ENCODE data around the gene CFAP54.
"Not testable (repeated sequence)": the region's sequence is repeated elsewhere in the genome, so short reads cannot be mapped to it uniquely, and the experiment has no call there.

The CFAP54 gene

DNA sequence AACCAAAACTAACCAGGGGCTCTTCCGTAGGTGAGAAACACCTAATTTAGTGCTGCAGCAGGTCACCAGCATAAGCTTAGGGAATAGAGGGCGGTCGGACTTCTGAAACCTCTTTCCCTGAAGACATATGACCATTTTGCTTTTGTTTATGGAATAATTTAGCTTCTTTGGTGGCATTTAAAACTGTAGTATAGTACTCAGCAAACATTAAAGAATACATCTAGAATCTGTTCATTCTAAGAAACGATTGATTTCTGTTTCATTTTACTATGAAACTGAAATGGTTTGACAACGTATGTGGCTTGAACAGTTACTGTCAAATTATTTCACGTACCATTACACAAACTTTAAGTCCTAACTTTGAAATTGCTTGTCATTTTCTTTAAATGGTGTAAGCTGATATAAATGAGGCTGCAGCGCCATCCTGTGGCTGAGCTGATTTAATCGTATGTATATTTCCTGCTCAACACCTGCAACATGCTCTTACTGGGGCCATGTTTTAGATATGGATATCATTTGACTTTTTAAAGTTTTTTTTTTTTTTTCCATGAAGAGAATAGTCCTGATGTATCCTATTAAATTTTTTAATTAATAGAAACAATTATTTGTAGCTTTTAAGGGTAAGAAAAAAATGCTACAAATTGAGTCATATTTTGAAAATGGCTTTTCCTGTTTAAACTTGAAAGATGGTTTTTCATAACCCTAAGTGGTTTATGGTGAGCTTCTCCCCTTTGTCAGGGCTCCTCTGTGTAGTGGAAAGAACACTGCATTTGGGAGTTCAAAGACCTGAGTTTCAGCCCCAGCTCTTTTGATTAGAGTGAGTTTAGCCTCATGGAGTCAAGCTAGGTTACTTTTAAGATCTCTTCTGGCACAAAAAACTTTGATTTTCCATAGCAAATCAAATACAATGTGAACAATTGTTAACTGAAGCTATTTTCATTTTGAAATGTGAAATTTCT is 27.4 kb downstream of the CFAP54 start:
- peak; percentile 57 for DNase-seq

DNA sequence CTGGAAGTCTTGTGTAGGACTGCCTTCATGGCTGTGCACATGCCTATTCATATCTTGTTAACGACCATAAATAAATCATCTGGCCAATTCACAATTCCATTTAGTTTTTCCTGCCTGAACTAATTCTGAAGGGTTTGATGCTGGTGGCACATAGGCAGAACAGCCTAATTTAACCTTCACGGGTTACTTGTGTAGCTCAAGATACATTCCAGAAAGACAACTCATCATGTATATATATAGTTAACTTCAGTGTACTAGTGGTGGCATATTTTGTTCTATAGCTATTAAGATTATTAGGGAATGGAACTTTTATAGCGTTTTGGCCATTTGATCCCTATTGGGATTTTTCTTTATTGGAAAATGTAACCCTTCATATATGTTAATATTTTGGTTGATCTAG is 31.4 kb downstream of the CFAP54 start:
- no peak for DNase-seq

DNA sequence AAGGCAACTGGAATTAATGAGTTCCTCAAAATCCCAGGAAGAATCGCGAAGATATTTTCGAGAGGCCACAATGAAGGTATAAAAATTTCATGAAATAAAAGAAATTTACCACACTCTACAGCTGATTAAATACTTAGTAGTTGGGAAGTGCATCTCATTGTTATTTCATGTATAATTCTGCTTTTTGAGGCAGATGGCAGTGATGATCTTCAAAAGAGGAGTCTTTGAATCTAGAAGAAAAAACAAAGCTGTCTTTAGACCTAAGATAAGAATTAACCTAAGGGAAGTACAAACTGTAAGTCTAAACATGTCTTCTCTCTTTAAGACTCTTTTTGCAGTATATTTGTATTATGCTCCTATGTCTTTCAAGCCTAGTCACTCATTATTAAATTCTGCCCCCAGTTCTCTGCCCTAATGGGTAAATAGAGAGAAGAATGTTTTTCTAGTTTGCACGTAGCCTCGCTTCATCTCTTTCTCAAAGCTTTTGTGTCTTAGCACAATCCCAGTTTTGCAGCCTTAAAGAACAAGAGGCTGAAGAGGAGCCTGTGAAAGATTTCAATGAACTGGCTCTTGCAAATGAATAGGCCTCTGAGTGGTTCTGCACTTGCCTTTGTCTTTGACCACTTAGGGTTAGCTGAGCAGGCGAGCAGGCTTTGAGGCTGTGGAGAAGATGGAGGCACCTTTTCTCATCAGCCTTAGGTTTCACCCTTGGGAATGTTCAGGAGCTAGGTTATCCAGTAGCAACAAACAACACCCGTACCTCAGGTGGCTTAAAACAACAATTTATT is 32.7 kb downstream of the CFAP54 start:
- DNase-seq, result no peak

DNA sequence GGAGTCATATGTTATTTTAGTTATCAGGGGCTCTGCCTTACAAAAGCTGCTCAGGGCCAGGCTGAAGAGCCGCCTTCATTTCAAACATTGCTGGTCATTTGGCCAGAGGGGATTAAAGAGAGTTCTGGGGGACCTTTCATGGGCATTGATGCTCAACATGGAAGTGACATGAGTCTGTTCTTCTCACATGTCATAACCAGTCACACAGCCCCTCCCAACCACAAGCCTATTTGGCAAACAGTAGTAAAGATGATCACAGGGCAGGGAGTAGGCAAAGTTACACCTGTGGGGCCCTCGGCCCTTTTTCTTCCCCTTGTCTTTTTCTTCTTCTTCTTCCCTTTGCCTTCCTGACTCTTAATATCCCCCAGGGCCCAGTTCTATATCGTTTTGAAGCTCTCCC is 33.3 kb downstream of the CFAP54 start:
- no peak for DNase-seq

DNA sequence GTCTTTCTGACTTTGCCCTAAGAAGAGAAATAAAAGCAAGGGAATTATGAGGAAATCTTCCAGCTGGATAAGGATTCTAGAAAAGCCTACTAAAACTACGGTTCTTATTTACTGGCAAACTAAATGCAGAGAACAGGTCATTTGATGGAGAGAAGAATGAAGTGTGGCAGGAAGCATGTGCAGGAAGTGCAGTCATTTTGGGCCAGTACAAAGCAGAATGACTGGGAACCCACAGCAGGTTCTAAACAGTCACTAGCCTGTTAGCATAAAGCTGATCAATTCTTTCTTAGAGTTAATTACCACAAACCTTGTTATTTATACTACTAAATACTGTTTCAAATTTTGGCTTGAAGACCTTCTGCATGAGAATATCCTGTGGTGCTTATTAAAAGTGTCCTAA is 36.7 kb downstream of the CFAP54 start:
- no peak for DNase-seq

DNA sequence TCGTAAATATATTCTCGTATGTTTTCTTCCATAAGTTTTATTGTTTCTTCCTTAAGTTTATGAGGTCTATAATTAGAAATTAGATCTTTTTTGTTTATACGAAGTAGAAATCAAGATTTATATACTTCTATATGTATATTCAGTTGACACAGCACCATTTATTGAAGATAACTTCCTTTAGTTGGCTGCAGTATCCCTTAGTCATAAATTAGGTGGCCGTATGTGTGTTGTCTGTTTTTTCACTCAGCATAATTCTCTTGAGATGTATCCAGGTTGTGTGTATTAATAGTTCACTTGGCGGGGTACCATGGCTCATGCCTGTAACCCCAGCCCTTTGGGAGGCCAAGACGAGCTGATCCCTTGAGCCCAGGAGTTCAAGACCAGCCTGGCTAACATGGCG is 40.5 kb downstream of the CFAP54 start:
- no peak for DNase-seq

DNA sequence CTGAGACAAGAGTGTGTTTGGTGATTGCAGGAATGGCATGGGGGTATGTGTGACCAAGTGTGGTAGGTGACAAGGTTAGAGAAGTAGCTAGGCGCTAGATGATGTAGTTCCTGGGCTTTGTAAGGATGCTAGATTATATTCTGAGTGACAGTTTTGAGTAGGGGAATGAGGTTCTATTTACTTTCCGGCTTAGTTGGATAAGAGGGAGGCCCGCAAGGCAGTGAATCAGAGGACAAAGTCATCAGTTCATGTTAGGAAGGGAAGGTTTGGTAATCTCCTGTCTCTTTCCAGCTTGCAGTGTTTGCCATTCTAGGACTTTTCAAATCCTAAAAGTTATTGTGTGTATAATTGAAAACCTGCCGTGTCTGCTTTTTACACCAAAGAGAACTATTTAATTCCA is 45.0 kb downstream of the CFAP54 start:
- no peak for DNase-seq

DNA sequence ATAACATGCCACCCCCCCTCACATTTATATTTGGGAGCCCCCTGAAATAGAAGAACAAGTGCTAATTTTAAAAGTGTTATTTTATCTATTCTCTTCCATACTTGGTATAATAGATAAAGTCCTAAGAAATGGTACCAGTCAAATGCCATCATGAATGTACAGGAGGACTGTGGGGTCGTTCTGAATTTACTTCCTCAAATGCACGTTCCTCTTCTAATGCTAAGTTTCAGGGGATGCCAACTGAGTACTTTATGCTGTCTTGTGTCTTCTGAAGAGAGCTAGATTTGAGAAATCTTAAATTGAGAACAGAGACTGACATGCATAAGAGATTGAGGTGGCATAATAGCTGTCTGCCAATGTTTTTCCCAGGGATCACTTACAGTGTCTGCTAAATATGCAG is 59.0 kb downstream of the CFAP54 start:
- DNase-seq, result no peak

DNA sequence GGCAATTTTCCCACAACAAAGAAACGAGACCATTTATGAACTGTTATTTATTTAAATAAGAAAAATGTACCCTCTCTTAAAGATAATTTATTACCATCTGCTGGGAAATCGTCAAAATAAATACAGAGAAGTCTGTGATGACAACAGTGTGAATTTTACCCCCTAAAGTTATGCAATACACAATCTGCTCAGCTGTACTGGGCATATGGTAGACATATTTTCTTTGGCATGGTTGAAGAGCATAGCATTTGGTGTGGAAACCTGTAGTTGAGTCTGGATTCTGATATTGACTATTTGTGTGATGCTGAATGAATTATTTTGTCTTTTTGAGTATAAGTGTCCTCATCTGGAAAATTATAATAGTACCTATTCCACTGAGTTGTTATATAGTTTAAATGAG is 60.0 kb downstream of the CFAP54 start:
- peak; percentile 4 for DNase-seq

DNA sequence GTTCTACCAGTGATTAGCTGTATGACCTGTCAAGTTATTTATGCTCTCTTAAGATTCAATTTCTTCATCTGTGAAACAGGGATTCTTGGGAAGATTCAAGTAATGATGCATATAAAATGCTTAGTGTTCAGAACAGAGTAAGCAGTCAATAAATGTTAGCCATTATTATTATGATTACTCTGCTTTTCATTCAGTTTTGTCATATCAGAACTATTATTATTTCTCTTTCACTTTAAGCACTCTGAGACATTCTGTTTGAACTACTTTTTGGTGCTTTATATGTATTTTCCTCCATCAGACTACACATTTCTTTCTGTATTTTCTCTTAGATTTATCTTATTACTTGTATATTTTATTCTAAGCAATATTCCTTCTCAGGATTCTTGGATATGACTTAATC is 81.2 kb downstream of the CFAP54 start:
- DNase-seq, result no peak

DNA sequence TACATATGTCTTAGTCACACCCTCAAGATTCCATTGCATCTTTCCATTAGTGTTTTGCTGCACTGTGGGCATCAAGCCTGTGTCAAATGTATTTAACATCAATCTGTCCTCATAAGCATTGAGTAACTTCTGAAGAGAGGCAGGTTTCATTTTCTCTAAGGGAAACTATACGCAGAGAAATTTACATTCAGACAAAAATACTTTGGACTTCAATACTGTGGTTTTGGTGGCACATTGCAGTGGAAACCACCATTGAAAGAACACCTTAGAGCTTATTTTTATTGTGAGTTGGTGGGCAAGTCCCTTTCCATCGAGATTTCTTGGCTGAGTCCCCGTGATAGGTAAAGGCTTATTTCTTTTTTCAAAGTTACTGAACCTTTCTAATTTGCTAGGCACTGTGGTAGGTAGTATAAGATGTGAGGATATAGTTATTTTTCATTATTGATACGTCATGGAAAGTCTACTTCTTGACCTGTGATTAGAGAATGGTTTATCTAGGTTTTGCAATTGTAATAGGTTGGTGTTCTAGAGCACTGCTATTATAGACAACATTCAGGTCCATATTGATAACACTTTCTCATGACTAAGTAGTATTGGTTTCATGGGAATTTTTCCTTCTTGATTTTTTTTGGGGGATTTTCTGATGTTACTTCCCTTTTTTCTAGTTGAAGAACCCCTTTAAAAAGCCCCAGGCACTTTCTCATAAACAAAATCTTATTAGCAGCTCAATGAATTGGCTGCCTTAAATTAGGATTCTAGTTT is 81.9 kb downstream of the CFAP54 start:
- no peak for DNase-seq

DNA sequence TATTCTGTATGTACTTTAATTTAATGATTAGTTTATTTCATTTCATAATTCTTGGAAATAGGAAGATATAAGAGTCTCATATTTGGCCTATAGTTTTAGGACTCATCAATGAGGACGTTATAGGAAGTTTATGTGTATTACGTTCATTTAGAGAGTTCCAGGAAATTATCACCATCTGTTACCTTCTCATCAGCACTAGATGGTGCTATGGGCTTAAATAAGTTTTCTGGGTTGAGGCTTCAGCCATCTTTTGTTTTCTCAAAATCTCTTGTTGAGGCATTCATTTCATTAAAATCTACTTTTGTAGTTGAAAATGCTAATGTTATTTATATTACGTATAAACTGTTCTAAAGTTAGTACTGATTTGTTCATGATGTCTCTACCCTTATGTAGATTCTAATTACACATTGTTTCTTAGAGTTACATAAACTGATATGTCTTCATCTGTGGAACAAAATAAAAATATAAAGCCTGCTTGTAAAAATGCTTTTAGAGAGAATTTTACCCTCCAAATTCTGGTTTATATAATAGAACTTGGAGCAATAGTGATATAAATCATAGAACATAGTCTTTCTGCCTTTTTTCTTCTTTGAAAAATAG is 89.2 kb downstream of the CFAP54 start:
- peak; percentile 51 for DNase-seq

DNA sequence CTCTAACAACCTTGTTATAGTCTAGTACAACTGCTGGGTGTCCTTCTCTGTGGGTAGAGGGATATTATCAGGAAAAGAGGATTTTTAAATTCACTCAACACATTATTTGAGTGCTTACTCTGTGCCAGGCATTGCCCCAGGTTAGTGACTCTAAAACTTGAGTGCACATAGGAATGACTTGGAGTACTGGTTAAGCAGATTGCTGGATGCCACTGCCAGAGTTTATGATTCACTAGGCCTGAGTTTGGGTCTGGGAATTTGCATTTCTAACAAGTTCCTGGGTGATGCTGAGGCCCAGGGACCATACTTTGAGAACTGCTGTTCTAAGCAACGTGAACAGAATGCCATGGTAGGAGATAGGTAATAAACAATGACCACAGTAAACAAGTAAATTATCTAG is 96.6 kb downstream of the CFAP54 start:
- no peak for DNase-seq

DNA sequence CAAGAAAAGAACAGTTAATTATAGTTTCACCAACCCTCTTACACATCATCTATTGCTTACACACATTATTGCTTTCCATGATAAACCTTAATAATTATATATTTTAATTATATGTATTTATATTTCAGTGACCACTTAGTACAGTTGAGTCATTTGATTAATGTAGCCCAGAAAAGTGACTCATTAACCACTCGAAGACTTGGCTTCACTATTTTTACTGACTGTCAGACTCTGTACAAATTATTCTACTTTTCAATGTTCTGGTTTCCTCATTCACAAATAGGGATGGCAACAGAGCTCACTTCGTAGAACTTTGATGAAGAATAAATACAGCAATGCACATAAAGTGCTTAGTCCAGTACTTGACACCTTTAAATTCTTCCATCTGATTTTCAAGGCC is 98.3 kb downstream of the CFAP54 start:
- no peak for DNase-seq

DNA sequence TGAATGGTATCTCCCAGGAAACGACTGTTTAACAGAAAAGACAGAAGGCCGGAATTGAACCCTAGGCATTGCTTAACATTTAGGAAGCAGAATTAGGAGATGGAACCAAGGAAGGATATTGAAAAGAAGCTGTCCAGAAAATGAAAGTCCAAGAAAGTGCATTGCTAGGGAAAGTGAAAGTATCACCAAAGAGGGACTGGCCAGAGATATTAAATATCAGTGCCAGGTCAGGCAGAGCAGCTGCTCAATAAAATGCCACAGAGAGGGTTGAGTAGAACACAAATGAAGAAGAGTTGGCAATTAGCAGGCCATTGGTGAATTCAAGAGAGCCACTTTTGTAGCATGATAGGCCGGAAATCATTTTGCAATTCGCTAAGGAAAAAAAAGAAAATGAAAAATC is 101.6 kb downstream of the CFAP54 start:
- no peak for DNase-seq

DNA sequence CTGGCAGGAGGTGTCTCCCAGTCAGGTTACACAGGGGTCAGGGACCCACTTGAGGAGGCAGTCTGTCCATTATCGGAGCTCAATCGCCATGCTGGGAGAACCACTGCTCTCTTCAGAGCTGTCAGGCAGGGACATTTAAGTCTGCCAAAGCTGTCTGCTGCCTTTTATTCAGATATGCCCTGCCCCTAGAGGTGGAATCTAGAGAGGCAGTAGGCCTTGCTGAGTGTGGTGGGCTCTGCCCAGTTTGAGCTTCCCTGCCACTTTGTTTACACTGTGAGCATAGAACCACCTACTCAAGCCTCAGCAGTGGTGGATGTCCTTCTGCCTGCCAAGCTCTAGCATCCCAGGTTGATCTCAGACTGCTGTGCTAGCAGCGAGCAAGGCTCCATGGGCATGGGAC is 115.0 kb downstream of the CFAP54 start:
- DNase-seq, result not testable (repeated sequence)

DNA sequence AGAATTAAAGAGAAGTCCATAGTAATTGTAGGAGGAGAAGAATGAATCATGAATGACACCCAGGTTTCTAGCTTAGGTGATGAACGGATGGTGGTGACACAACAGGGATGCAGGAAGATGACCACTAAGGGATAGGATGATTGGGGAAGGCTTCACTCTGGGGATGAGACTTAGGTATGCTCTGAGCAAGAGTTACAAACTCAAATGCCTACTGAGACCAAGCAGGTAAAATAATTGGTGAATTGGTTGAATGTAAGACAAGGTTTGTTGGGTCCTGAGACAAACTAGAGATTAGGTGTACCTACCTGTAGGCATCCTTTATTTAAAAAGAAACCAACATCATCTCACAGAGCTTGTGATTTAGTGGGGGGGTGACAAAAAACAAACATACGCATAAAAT is 116.3 kb downstream of the CFAP54 start:
- no peak for DNase-seq

DNA sequence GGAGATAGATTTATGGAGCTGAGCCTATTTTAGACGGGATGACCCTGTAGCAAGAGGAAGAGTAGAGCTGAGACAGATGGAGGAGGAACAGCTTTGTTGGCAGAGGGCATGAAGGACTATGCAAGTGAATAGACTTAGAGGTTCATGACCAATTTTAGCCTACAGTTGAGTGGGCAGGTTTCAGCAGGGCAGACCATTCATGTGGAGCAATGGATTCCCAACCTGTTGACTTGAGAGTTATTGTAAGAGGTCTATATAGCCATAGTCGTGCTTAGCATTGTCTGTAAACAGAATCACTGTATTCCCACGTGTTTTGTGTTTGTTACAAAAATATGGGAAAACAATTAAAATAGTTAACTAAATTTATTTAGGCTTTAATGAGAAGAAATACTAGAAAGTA is 116.8 kb downstream of the CFAP54 start:
- DNase-seq, result no peak

DNA sequence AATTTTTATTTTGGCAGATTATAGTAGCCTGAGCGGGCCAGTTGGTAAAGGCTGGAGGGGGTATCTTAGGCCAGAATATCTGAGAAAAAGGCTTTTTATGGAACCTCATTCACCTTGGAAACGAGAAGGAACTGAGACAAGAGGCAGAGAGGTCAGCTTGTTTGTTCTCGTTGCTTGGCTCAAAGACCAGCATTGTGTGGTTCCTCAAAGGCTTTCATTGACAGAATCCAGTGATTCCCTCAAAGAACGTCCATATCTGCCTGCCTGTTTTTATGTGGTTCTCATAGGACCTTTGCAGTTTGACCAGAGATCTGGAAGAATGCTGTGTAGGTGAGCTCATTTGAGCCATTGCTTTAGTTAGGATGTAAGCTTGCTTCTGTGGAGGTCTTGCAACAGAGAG is 117.3 kb downstream of the CFAP54 start:
- DNase-seq, result no peak

DNA sequence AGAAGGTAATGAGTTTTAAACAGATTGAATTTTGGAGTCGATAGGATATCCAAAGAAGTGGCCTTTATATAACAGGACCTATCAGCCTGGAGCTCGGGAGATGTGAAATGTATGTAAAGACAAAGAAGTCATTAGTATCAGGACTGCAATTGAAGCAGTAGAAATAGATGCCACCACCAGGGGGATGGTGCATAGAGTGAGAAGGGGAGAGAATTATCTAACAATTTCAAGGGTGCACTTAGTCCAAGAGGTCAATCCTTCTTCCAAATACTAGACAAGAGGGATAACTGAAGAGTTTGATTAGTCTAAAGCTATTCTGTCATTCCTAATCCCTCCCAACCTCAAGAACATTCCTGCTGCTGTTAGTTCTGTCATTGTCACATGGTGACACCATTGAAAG is 127.8 kb downstream of the CFAP54 start:
- DNase-seq, result no peak

DNA sequence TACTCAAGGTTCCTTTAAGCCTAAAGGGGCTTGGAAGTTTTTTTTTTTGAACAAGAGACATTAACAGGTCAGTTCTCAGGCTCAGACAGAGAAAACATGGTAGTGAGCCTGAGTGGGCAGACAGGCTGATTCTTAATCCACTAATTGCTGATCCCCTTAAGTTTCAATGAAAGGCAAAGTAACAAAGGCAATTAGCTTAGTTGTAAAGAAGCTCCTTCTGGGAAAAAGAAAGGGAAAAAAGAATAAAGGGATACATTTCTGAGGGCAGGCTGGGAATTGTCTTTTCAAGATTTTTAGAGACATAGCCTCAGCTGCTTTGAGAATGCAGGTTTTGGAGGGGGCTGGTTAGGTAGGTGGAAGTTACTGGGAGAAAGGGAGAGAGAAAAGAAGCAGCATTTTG is 133.8 kb downstream of the CFAP54 start:
- no peak for DNase-seq

DNA sequence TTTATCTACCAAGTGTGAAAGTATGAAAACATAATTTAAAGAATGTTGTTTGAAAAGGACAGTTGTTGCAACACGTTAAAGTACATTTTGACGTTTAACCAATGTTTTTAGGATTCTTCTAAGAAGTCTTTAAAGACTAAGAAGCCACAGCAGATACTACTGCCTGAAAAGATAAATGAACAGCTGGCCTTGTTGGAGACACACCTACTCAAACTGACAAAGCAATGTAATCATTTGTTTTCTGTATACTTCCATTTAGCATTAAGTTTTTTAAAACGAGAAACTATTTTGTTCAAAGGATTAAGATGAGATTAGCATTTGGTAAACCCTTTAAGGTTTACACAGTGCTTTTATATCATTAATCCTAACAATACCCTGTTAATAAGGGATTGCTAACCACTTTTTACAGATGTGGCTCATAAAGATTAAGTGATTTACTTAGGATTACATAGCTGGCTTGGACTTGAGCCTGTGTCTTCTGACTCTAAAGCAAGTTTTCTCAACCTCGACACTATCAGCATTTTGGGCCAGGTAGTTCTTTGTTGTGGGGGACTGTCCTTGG is 134.4 kb downstream of the CFAP54 start:
- DNase-seq, result no peak

DNA sequence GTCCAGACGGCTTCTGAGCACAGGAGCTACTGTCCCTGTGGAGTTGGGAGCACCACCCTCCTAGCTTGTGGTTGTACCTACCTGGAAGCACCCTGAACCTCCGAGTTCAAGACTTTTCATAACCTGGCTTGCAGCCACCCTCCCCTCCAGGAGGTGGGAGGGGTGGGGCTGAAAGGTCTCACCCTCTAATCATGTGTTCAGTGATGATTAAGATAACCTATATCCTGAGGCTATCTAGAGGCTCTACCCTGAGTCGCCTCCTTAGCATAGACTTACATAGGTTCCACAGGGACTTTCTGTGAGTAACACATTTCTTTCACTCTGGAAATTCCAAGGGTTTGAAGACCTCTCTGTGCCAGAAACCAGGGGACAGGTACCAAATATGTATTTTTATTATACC is 146.5 kb downstream of the CFAP54 start:
- no peak for DNase-seq
